IPS-20b (cell line): ENCODE data around the gene CISD1.

Source experiments
- H3K27ac ChIP-seq: one replicate; pipeline ENCODE4 v1.5.1; 2013; ENCODE audit warnings: low read length
- H3K27me3 ChIP-seq: 2 replicates; pipeline ENCODE4 v1.6.1; 2013; ENCODE audit warnings: mild to moderate bottlenecking, low read length, inconsistent platforms; ENCODE audit not compliant: insufficient read depth
- H3K36me3 ChIP-seq: 2 replicates; pipeline ENCODE4 v1.6.1; 2013; ENCODE audit warnings: low read depth, mild to moderate bottlenecking, inconsistent platforms, low read length, moderate library complexity; ENCODE audit not compliant: insufficient read depth
- H3K4me1 ChIP-seq: 2 replicates; pipeline ENCODE4 v1.6.1; 2013; ENCODE audit warnings: mild to moderate bottlenecking, control low read depth, inconsistent platforms, low read length, moderate library complexity; ENCODE audit not compliant: insufficient read depth
- H3K4me3 ChIP-seq: 2 replicates; pipeline ENCODE4 v1.5.1; 2013; ENCODE audit warnings: mild to moderate bottlenecking, low read length, inconsistent platforms
- H3K9ac ChIP-seq: 2 replicates; pipeline ENCODE4 v1.6.1; 2013; ENCODE audit warnings: low read depth, mild to moderate bottlenecking, inconsistent platforms, low read length, moderate library complexity
- H3K9me3 ChIP-seq: 2 replicates; pipeline ENCODE4 v1.6.1; 2013; ENCODE audit warnings: mild to moderate bottlenecking, low read depth, low read length, inconsistent platforms; ENCODE audit not compliant: insufficient read depth

Gene CISD1

DNA sequence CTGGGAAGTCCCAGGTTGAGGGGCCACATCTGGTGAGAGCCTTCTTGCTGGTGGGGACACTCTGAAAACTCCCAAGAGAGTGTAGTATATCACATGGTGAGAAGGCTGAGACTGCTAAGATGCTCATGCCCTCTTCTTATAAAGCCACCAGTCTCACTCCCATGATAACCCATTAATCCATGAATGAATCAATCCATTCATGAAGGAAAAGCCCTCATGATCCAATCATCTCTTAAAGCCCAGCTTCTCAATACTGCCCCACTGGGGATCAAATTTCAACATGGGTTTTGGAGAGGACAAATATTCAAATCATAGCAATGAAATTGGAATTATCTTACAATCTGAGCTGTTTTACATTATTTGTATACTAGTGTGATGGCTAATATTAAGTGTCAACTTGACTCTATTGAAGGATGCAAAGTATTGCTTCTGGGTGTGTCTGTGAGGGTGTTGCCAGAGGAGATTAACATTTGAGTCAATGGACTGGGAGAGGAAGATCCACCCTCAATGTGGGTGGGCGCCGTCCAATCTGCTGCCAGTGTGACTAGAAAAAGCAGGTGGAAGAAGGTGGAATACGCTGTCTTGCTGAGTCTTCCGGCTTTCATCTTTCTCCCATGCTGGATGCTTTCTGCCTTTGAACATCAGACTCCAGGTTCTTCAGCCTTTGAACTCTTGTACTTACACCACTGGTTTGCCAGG, 51.5 kb downstream of the CISD1 start:
- Histone ChIP-seq H3K4me1 (no peaks in the 10 kb centered on the region), H3K27ac (no peak overlapping the region), H3K36me3 (no peaks in the 10 kb centered on the region), H3K9ac (no peak overlapping the region), H3K9me3 (no peaks in the 10 kb centered on the region), H3K4me3 (no peak overlapping the region), H3K27me3 (no peaks in the 10 kb centered on the region)

- Histone ChIP-seq H3K36me3 (no peaks in the 10 kb centered on the region), H3K4me3 (no peak overlapping the region), H3K27ac (no peak overlapping the region), H3K9me3 (no peaks in the 10 kb centered on the region), H3K9ac (no peak overlapping the region), H3K4me1 (no peaks in the 10 kb centered on the region), H3K27me3 (no peaks in the 10 kb centered on the region)
These were observed 53.3 kb downstream of the CISD1 start for GRCh38 chr10:58322072-58322834.

- Histone ChIP-seq H3K9ac (no peak overlapping the region), H3K27ac (no peak overlapping the region), H3K36me3 (no peaks in the 10 kb centered on the region), H3K9me3 (no peaks in the 10 kb centered on the region), H3K4me1 (no peaks in the 10 kb centered on the region), H3K4me3 (no peak overlapping the region), H3K27me3 (no peaks in the 10 kb centered on the region)
These were observed 53.9 kb downstream of the CISD1 start for GRCh38 chr10:58322835-58323209.

GRCh38 chr10:58326967-58327381, 58.0 kb downstream of the CISD1 start:
- H3K4me1 ChIP-seq = no peaks in the 10 kb centered on the region

DNA sequence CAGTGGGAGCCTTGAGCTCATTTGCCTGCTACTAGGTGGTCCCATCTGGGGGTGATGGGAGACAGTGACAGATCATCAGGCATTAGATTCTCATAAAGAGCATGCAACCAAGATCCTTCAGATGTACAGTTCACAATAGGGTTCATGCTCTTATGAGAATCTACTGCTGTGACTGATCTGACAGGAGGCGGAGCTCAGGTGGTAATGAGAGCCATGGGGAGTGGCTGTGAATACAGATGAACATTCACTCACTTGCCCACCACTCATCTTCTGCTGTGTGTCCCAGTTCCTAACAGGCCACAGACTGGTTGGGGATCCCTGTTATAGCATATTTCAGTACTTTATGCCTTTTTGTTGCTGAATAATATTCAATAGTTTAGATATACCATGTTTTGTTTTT, 59.3 kb downstream of the CISD1 start:
- H3K9ac ChIP-seq = no peak overlapping the region
- H3K27me3 ChIP-seq = no peaks in the 10 kb centered on the region
- H3K36me3 ChIP-seq = no peaks in the 10 kb centered on the region
- H3K4me1 ChIP-seq = no peaks in the 10 kb centered on the region
- no peak overlapping the region for H3K27ac ChIP-seq
- no peak overlapping the region for H3K4me3 ChIP-seq
- H3K9me3 ChIP-seq = no peaks in the 10 kb centered on the region

More at GRCh38 chr10:58326967-58327381, 58.0 kb downstream of the CISD1 start:
- Histone ChIP-seq H3K27me3 (no peaks in the 10 kb centered on the region), H3K36me3 (no peaks in the 10 kb centered on the region), H3K4me3 (no peak overlapping the region), H3K27ac (no peak overlapping the region), H3K9ac (no peak overlapping the region), H3K9me3 (no peaks in the 10 kb centered on the region)

- Histone ChIP-seq H3K27ac (no peak overlapping the region), H3K27me3 (no peaks in the 10 kb centered on the region), H3K4me3 (no peak overlapping the region), H3K9me3 (no peaks in the 10 kb centered on the region), H3K9ac (no peak overlapping the region), H3K36me3 (no peaks in the 10 kb centered on the region), H3K4me1 (no peaks in the 10 kb centered on the region)
These were observed 61.5 kb downstream of the CISD1 start for GRCh38 chr10:58330431-58330830.

DNA sequence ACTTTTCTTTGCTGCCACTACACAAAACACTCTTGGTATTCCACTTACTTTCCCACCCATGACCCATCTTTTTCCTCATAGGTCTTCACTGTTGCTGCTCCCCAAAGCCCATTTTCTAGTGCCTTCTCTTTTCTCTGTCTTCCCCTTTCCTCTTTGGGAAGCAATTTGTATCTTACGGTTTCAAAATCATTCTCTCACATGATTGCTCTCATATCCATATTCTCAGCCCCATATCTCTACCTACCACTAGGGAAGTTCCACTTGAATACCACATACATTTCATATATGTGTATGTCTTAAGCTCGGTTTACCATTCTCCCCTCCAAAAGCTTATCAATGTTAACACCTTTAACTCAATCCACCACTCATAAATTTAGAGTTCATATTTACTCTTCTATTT, 62.7 kb downstream of the CISD1 start:
- Histone ChIP-seq H3K36me3 (no peaks in the 10 kb centered on the region), H3K9ac (no peak overlapping the region), H3K4me3 (no peak overlapping the region), H3K27me3 (no peaks in the 10 kb centered on the region), H3K9me3 (no peaks in the 10 kb centered on the region), H3K27ac (no peak overlapping the region), H3K4me1 (no peaks in the 10 kb centered on the region)

- Histone ChIP-seq H3K27ac (no peak within 1 kb of the TSS), H3K27me3 (no peaks in the 10 kb centered on the region)
These were observed 65.9 kb downstream of the CISD1 start, which contains the start of gene UBE2D1 for GRCh38 chr10:58334817-58335305. TSS of gene UBE2D1 (plus strand) at chr10:58335006. CDS start at chr10:58335202, 196 bp downstream.

DNA sequence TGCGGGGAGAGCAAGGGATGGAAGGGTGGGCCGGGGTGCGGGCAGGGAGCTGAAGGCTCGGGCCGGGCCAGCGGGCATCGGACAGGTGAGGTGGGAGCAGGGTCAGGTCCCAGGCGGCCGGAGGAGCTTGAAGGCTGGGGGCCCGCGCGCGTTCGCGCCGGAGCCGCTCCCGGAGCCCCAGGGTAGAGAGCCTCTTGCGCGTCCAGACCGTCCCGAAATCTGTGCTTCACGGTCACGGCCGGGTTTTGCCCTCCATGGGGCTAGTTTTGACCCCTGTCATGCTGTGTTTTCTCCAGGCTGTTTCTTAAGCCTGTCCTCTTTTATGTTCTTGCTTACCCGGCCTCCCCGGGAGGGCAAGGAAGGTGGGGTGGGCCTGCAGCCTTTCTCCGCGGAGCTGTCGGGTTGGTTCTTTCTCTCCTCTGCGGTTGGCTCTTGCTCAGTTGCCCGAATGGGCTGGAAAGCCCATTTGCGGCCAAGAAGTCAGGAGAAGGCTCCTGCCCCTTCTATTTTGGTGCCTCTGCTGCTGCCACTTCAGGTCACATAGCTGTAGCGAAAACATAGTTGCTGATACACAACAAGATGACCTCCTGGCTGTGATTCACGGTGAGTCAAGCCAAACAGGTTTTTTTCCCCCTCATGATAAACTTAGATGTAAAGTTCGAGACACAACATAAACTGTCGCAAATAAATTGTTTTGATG, 66.5 kb downstream of the CISD1 start:
- H3K9me3 ChIP-seq = no peaks in the 10 kb centered on the region
- no peaks in the 10 kb centered on the region; the same call in 1 of the 2 replicates for H3K4me1 ChIP-seq
- H3K27ac ChIP-seq = no peak overlapping the region
- H3K27me3 ChIP-seq = no peaks in the 10 kb centered on the region
- peak overlapping the region; percentile 84 for H3K4me3 ChIP-seq
- no peaks in the 10 kb centered on the region for H3K36me3 ChIP-seq
- H3K9ac ChIP-seq = peak overlapping the region; percentile 74; the same call in 1 of the 2 replicates

More at GRCh38 chr10:58334817-58335305, 65.9 kb downstream of the CISD1 start, which contains the start of gene UBE2D1:
- no peaks in the 10 kb centered on the region for H3K4me1 ChIP-seq
- H3K9ac ChIP-seq = peak within 1 kb of the TSS; percentile 74; the same call in 1 of the 2 replicates
- H3K9me3 ChIP-seq = no peaks in the 10 kb centered on the region
- peak within 1 kb of the TSS; percentile 84 for H3K4me3 ChIP-seq
- no peaks in the 10 kb centered on the region for H3K36me3 ChIP-seq

DNA sequence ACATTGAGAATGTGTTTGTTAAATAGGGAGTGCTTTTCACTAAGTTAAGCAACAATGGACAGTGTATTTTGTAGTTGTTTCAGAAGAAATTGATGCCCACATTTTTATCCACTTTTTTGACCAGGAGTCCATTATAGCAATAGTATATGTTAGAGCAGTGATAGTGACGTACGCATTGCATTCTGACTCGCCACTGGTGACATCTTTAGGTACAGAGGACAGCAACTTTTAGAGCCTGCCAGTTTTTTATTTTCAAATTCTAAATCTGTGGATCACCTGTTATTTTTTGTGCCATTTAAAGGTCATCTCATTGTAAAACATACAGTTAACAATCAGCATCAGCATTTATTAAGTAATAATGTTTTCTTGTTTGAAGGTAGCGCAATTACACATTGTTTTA, 67.3 kb downstream of the CISD1 start:
- Histone ChIP-seq H3K9me3 (no peaks in the 10 kb centered on the region), H3K27ac (no peak overlapping the region), H3K36me3 (no peaks in the 10 kb centered on the region), H3K9ac (no peak overlapping the region), H3K4me3 (peak overlapping the region; percentile 84), H3K4me1 (no peaks in the 10 kb centered on the region; the same call in 1 of the 2 replicates), H3K27me3 (no peaks in the 10 kb centered on the region)
